H1 (cell line): ENCODE results near the gene RBMX. TPM values are rescaled to one million over a fixed set of nuclear protein-coding genes. Genes with fewer than 3 reads are reported as not detected.

Source experiments
- CTCF ChIA-PET: fragments of 300-600 bp; sonication (Branson Sonifier 250); formaldehyde crosslinking; loops from one replicate; lab custom pipeline; 2021; ENCODE audit not compliant: partially characterized antibody; lab: Charles Lee
- POLR2A ChIA-PET: fragments of 300-600 bp; sonication (Branson Sonifier 250); formaldehyde crosslinking; loops from one replicate; lab custom pipeline; 2021; ENCODE audit warnings: inconsistent platforms; ENCODE audit not compliant: partially characterized antibody; lab: Charles Lee
- DNase-seq, 2 experiments: peaks; one replicate each; pipeline versions ENCODE4 v3.0.0 to v3.0.0-alpha.2; 2010 to 2022; ENCODE audit warnings: low spot score in 2 of 2, low read depth in 1 of 2, mixed read lengths in 1 of 2
- FAIRE-seq: peaks from 2 replicates; lab custom pipeline; 2011; peaks lifted over from hg19 to GRCh38; lab: Jason Lieb, UNC
- H2AFZ ChIP-seq: 2 replicates; pipeline ENCODE4 v1.8.1; 2012; ENCODE audit warnings: low read length, inconsistent platforms
- H2AK5ac ChIP-seq: 2 replicates; pipeline ENCODE4 v1.6.1; 2013; ENCODE audit warnings: low read depth, low read length
- H2BK120ac ChIP-seq: replicated peaks from 2 replicates; pipeline ENCODE3; 2013; ENCODE audit warnings: low read depth, low read length, inconsistent platforms
- H2BK12ac ChIP-seq: 2 replicates; pipeline ENCODE4 v1.6.1; 2013; ENCODE audit warnings: low read depth, low read length
- H2BK15ac ChIP-seq: 2 replicates; pipeline ENCODE4 v1.6.1; 2013; ENCODE audit warnings: low read length
- H2BK20ac ChIP-seq: 2 replicates; pipeline ENCODE4 v1.6.1; 2013; ENCODE audit warnings: low read length
- H2BK5ac ChIP-seq: 2 replicates; pipeline ENCODE4 v1.6.1; 2013; ENCODE audit warnings: low read depth, low read length
- H3K14ac ChIP-seq: 2 replicates; pipeline ENCODE4 v1.6.1; 2013; ENCODE audit warnings: inconsistent platforms; ENCODE audit not compliant: insufficient read length
- H3K18ac ChIP-seq: 2 replicates; pipeline ENCODE4 v1.6.1; 2013; ENCODE audit warnings: low read length; ENCODE audit errors: extremely low read depth
- H3K23ac ChIP-seq: 2 replicates; pipeline ENCODE4 v1.6.1; 2013; ENCODE audit warnings: inconsistent platforms; ENCODE audit not compliant: insufficient read length
- H3K23me2 ChIP-seq: 2 replicates; pipeline ENCODE4 v1.6.1; 2013; ENCODE audit warnings: low read depth, low read length
- H3K27ac ChIP-seq: 2 replicates; pipeline ENCODE4 v1.6.1; 2011; ENCODE audit warnings: low read depth, low read length, inconsistent platforms
- H3K27me3 ChIP-seq, 4 experiments: replicated peaks in 1 of 4; 1 replicate in 1 of 4; 2 replicates in 3 of 4; pipeline versions ENCODE4 v1.6.1 to v1.8.1; 2011 to 2013; ENCODE audit warnings: low read length in 3 of 4, mild to moderate bottlenecking in 3 of 4, inconsistent platforms in 2 of 4, mixed read lengths in 2 of 4, moderate library complexity in 1 of 4; ENCODE audit not compliant: control insufficient read depth in 3 of 4, insufficient read depth in 3 of 4; ENCODE audit errors: extremely low read depth in 1 of 4
- H3K36me3 ChIP-seq, 4 experiments: 2 replicates each; pipeline versions ENCODE4 v1.6.1 to v1.8.1; 2011 to 2013; ENCODE audit warnings: mild to moderate bottlenecking in 4 of 4, low read length in 3 of 4, moderate library complexity in 2 of 4, control low read depth in 1 of 4, inconsistent platforms in 1 of 4; ENCODE audit not compliant: insufficient read depth in 4 of 4, control insufficient read depth in 2 of 4
- H3K4ac ChIP-seq: replicated peaks from 2 replicates; pipeline ENCODE3; 2013; ENCODE audit warnings: low read length, low read depth, mixed read lengths, inconsistent platforms; ENCODE audit not compliant: insufficient read length
- H3K4me1 ChIP-seq, 4 experiments: replicated peaks in 1 of 4; 1 replicate in 1 of 4; 2 replicates in 3 of 4; pipeline versions ENCODE4 v1.6.1 to v1.8.1; 2011 to 2013; ENCODE audit warnings: low read length in 3 of 4, inconsistent platforms in 2 of 4, mixed read lengths in 1 of 4; ENCODE audit not compliant: insufficient read depth in 4 of 4, control insufficient read depth in 3 of 4
- H3K4me2 ChIP-seq, 2 experiments: 2 replicates each; pipeline versions ENCODE4 v1.6.1 to v1.8.1; 2011 to 2013; ENCODE audit warnings: low read depth in 2 of 2, low read length in 2 of 2, control low read depth in 1 of 2, inconsistent platforms in 1 of 2, mild to moderate bottlenecking in 1 of 2; ENCODE audit not compliant: insufficient read depth in 1 of 2
- H3K4me3 ChIP-seq, 4 experiments: fragments of 200-600, 300-600 bp in 1 of 4; sonication (generic), shearing (Covaris generic), sonication (Bioruptor Twin) in 1 of 4; 2 replicates each; pipeline versions ENCODE4 v1.5.1 to v1.8.1; 2011 to 2016; ENCODE audit warnings: low read length in 4 of 4, low read depth in 3 of 4, control low read depth in 2 of 4, inconsistent platforms in 2 of 4, mild to moderate bottlenecking in 2 of 4, mixed read lengths in 1 of 4, moderate library complexity in 1 of 4; ENCODE audit not compliant: insufficient read depth in 2 of 4; ENCODE audit errors: extremely low read depth in 1 of 4
- H3K56ac ChIP-seq: replicated peaks from 2 replicates; pipeline ENCODE3; 2013; ENCODE audit warnings: low read depth, mild to moderate bottlenecking, mixed read lengths, low read length, inconsistent platforms; ENCODE audit not compliant: insufficient read length
- H3K79me1 ChIP-seq: 2 replicates; pipeline ENCODE4 v1.6.1; 2013; ENCODE audit warnings: low read depth, low read length, control low read depth
- H3K79me2 ChIP-seq, 2 experiments: 2 replicates each; pipeline versions ENCODE4 v1.6.1 to v1.8.1; 2012 to 2013; ENCODE audit warnings: low read length in 2 of 2, mild to moderate bottlenecking in 2 of 2, inconsistent platforms in 1 of 2; ENCODE audit not compliant: insufficient read depth in 2 of 2, control insufficient read depth in 1 of 2
- H3K9ac ChIP-seq, 4 experiments: replicated peaks in 1 of 4; 1 replicate in 1 of 4; 2 replicates in 3 of 4; pipeline versions ENCODE4 v1.6.1 to v1.8.1; 2011 to 2013; ENCODE audit warnings: low read depth in 3 of 4, low read length in 3 of 4, control low read depth in 2 of 4, mild to moderate bottlenecking in 2 of 4, moderate library complexity in 2 of 4, inconsistent platforms in 1 of 4; ENCODE audit errors: extremely low read depth in 1 of 4
- H3K9me3 ChIP-seq, 2 experiments: 2 replicates each; pipeline versions ENCODE4 v1.6.1 to v1.8.1; 2012 to 2013; ENCODE audit warnings: mild to moderate bottlenecking in 2 of 2, moderate library complexity in 2 of 2, control low read depth in 1 of 2, inconsistent platforms in 1 of 2, low read depth in 1 of 2, low read length in 1 of 2, mixed read lengths in 1 of 2; ENCODE audit not compliant: insufficient read depth in 2 of 2
- H4K20me1 ChIP-seq, 2 experiments: replicated peaks in 1 of 2; 2 replicates each; pipeline versions ENCODE3 to v1.8.1; 2011 to 2013; ENCODE audit warnings: inconsistent platforms in 2 of 2, low read length in 2 of 2, mild to moderate bottlenecking in 1 of 2; ENCODE audit not compliant: insufficient read depth in 2 of 2, control insufficient read depth in 1 of 2
- H4K5ac ChIP-seq: 2 replicates; pipeline ENCODE4 v1.6.1; 2013; ENCODE audit warnings: low read length, low read depth, mixed read lengths, inconsistent platforms; ENCODE audit not compliant: insufficient read length
- H4K8ac ChIP-seq: 2 replicates; pipeline ENCODE4 v1.8.0; 2013; ENCODE audit warnings: mild to moderate bottlenecking, moderate library complexity, low read length, inconsistent platforms; ENCODE audit not compliant: insufficient read depth; ENCODE audit errors: extremely low read depth
- H4K91ac ChIP-seq: replicated peaks from 2 replicates; pipeline ENCODE3; 2013; ENCODE audit warnings: low read length, mixed read lengths, inconsistent platforms; ENCODE audit not compliant: insufficient read length
- CEBPB ChIP-seq: IDR thresholded peaks from 2 replicates; pipeline ENCODE4 v1.6.1; 2012; ENCODE audit warnings: low read depth, low read length
- GTF2F1 ChIP-seq: IDR thresholded peaks from 2 replicates; pipeline ENCODE4 v1.6.1; 2012; ENCODE audit warnings: low read depth, low read length, improper control_type of control experiment, borderline replicate concordance
- HDAC2 ChIP-seq, 2 experiments: fragments of 300-600 bp in 1 of 2; sonication (generic) in 1 of 2; IDR thresholded peaks; 2 replicates each; pipeline ENCODE4 v1.6.1; 2011 to 2012; ENCODE audit warnings: low read depth in 2 of 2, low read length in 2 of 2, mild to moderate bottlenecking in 2 of 2, moderate library complexity in 2 of 2, borderline replicate concordance in 1 of 2, inconsistent platforms in 1 of 2
- JUND ChIP-seq: IDR thresholded peaks from 2 replicates; pipeline ENCODE4 v1.6.1; 2011; ENCODE audit warnings: mild to moderate bottlenecking, improper control_type of control experiment, low read length
- POU5F1 ChIP-seq: IDR thresholded peaks from 2 replicates; pipeline ENCODE4 v1.6.1; 2011; ENCODE audit warnings: low read depth, mild to moderate bottlenecking, low read length, moderate library complexity
- RAD21 ChIP-seq, 2 experiments: IDR thresholded peaks in 1 of 2; conservative IDR thresholded peaks in 1 of 2; 2 replicates each; pipeline ENCODE4 v1.6.1; 2011; ENCODE audit warnings: low read depth in 2 of 2, low read length in 2 of 2, improper control_type of control experiment in 1 of 2, inconsistent platforms in 1 of 2, mild to moderate bottlenecking in 1 of 2, moderate library complexity in 1 of 2
- SIX5 ChIP-seq: IDR thresholded peaks from 2 replicates; pipeline ENCODE4 v1.6.1; 2011; ENCODE audit warnings: mild to moderate bottlenecking, low read depth, low read length
- SP2 ChIP-seq: IDR thresholded peaks from 2 replicates; pipeline ENCODE4 v1.6.1; 2012; ENCODE audit warnings: mild to moderate bottlenecking, low read length, inconsistent platforms
- TAF1 ChIP-seq: IDR thresholded peaks from 2 replicates; pipeline ENCODE4 v1.6.1; 2011; ENCODE audit warnings: mild to moderate bottlenecking, low read depth, low read length
- TCF12 ChIP-seq: IDR thresholded peaks from 2 replicates; pipeline ENCODE4 v1.6.1; 2011; ENCODE audit warnings: low read depth, mild to moderate bottlenecking, low read length
- YY1 ChIP-seq: IDR thresholded peaks from 2 replicates; pipeline ENCODE4 v1.6.1; 2011; ENCODE audit warnings: low read depth, mild to moderate bottlenecking, low read length
- ZNF274 ChIP-seq: IDR thresholded peaks from 2 replicates; pipeline ENCODE4 v1.7.0; 2012; ENCODE audit warnings: low read length, borderline replicate concordance; ENCODE audit errors: extremely low read depth
- polyA plus RNA-seq, 7 experiments: library from polyadenylated mRNA; depleted of rRNA in 3 of 7; stranded (reverse) in 5 of 7; unstranded in 2 of 7; fragments of >200 nt in 5 of 7; fragments of 200-250 nt in 2 of 7; gene quantifications; 1 replicate in 5 of 7; 2 replicates in 1 of 7; 4 replicates in 1 of 7; pipeline versions ENCODE4 v1.2.1 to v1.2.3, GENCODE V29; 2011 to 2013; ENCODE audit warnings: missing spikeins in 2 of 7, mixed read lengths in 2 of 7
- total RNA-seq: library from RNA; stranded (reverse); fragmentation: NEBNext Ultra II Directional; extraction: Animal tissue kit (Norgen Biotek cat#: 25700); gene quantifications from 2 replicates; pipeline ENCODE4 v1.2.1, GENCODE V29; 2021
- TF ChIP-seq, protein P1 (sequence below): IDR thresholded peaks from 2 replicates; pipeline ENCODE4 v1.6.1; 2012; ENCODE audit warnings: inconsistent platforms

Gene RBMX
- total and polyA plus RNA-seq, 2 of the 8 experiments (the other 6 are each of a cell fraction or from before 2014, with no cell fraction given): 213 to 476 TPM

DNA sequence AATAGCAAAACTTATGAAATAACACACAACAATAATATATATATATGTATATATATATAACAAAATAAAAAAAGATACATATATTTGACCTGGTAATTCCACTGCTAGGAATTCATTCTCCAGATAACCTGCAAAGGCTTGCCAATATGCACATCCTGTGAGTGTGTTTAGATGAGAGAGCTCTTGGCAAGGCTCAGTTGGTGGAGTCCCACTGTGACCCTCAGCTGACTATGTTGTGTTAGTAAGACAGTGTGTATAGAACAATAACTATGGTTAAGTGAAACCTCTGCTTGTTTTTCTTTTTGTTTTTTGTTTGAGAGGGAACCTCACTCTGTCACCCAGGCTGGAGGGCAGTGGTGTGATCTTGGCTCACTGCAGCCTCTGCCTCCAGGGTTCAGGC lies 39.5 kb upstream of the RBMX start:
- no peaks in the 10 kb centered on the region for H3K27me3 ChIP-seq
- H2BK12ac ChIP-seq: no peak overlapping the region
- no peaks in the 10 kb centered on the region for H3K23me2 ChIP-seq
- no peak overlapping the region for H2BK15ac ChIP-seq
- no peak overlapping the region for H4K91ac ChIP-seq
- H2BK20ac ChIP-seq: no peak overlapping the region
- H3K23ac ChIP-seq: no peak overlapping the region
- no peaks in the 10 kb centered on the region; a peak in 1 of 8 replicates for H3K36me3 ChIP-seq
- H2BK120ac ChIP-seq: no peak overlapping the region
- no peak overlapping the region for H3K9ac ChIP-seq
- no peak overlapping the region for H4K5ac ChIP-seq
- ChIA-PET CTCF (interaction anchor here (2.1 kb wide), 1 partner anchor 9 kb away, joined by 4 read pairs; no protein-coding TSS in a partner anchor), POLR2A (interaction anchor here (0.6 to 2.0 kb wide), 8 partner anchors 16 to 627 kb away, joined by 3 to 9 read pairs (median 4); partner anchors contain the start of gene RBMX)
- H3K79me2 ChIP-seq: no peaks in the 10 kb centered on the region
- DNase-seq (no peak), FAIRE-seq (no peak)
- no peaks in the 10 kb centered on the region for H4K20me1 ChIP-seq
- H2AFZ ChIP-seq: no peak overlapping the region
- H2BK5ac ChIP-seq: no peak overlapping the region
- no peak overlapping the region for H3K18ac ChIP-seq
- no peak overlapping the region for H3K4ac ChIP-seq
- H2AK5ac ChIP-seq: no peak overlapping the region
- no peak overlapping the region for H3K14ac ChIP-seq
- no peak overlapping the region for H3K4me2 ChIP-seq
- no peaks in the 10 kb centered on the region for H3K79me1 ChIP-seq
- no peaks in the 10 kb centered on the region for H3K4me1 ChIP-seq
- TF ChIP-seq POU5F1 (no peak), RAD21 (IDR thresholded peaks at IDR 0.05 in 1 of 2, conservative IDR thresholded peaks at IDR 0.05 in 1 of 2; ENCODE audit: low read depth in 2 of 2, low read length in 2 of 2) (no peak), GTF2F1 (no peak), YY1 (no peak), TCF12 (no peak), SIX5 (no peak), JUND (no peak), HDAC2 (IDR thresholded peaks at IDR 0.05; ENCODE audit: borderline replicate concordance in 1 of 2, low read depth in 2 of 2, low read length in 2 of 2) (no peak), CEBPB (no peak), ZNF274 (no peak), SP2 (no peak), TAF1 (no peak)
- TF ChIP-seq, protein P1, sequence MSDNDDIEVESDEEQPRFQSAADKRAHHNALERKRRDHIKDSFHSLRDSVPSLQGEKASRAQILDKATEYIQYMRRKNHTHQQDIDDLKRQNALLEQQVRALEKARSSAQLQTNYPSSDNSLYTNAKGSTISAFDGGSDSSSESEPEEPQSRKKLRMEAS: no peak
- no peak overlapping the region for H3K4me3 ChIP-seq
- no peaks in the 10 kb centered on the region for H3K9me3 ChIP-seq
- no peak overlapping the region for H3K27ac ChIP-seq
- H3K56ac ChIP-seq: no peak overlapping the region
- no peak overlapping the region for H4K8ac ChIP-seq
